ENCODE data around the gene NKPD1.

The NKPD1 gene

DNA sequence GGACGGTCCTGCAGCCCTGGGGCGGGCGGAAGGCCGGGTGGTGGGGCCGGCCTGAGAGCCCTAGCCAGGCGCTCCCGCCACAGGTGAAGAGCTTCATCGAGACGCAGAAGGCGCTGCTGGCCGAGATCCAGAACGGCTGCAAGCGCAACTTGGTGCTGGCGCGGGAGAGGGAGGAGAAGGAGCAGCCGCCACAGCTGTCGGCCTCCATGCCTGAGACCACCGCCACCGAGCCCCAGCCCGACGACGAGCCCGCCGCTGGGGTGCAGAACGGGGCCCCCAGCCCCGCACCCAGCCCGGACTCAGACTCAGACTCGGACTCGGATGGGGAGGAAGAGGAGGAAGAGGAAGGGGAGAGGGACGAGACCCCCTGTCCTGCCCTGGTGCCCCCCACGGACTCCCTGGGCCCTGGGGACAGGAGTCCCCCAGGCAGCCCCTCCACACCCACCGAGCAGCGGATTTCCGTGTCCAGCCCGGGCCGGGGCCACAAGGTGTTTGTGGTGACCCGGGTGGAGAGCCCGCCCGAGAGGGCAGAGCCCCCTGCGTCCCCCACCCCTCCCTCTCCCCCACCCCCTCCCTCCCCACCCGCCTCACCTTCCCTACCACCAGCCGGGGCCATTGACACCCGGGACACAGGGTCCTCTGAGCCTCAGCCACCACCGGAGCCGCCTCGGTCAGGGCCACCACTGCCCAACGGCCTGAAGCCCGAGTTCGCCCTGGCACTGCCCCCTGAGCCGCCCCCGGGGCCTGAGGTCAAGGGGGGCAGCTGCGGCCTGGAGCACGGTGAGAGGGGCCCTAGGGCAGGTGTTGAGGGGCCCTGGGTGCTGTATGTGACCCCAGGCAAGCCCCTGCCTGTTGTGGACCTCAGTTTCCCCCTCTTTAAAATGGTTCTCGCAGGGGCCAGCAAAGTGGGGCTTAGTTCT is 15.3 kb downstream of the NKPD1 start:
- ATAC-seq (replicated peaks): no peak

DNA sequence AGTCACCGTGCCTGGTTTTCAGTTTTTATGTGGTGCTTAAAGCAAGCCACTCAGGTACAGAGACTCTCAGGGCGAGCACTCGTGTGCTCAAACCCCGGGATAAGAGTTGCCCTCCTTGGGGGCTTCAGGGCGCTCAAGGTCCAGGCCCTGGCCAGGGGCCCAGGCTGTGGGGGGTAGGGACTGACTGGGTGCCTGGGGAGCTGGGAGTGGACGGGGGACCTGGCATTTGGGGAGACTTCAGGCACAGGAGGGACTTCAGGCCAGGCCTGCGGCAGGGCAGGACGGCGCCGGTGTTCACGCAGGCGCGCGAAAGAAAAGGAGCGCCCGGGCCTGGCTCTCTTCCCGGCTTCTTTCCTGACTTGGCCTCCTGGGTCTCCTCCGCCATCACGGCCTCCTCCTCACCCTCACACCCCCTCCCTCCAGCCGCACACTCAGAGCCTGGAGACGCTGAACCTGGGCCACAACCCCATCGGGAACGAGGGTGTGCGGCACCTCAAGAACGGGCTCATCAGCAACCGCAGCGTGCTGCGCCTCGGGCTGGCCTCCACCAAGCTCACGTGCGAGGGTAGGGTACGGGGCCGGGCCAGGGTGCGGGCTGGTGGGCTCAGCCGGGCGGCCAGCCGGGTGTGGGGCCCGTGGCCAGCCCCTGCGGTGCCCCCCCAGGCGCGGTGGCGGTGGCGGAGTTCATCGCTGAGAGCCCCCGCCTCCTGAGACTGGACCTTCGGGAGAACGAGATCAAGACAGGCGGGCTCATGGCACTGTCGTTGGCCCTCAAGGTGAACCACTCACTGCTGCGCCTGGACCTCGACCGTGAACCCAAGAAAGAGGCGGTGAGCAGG is 16.1 kb downstream of the NKPD1 start:
- H3K27me3 Mint-ChIP-seq: no peaks in the 10 kb centered on the region

More for the DNA sequence above, 15.3 kb downstream of the NKPD1 start:
- no peak overlapping the region for H3K27ac Mint-ChIP-seq
- DNase-seq: no peak
- H3K27me3 Mint-ChIP-seq: no peaks in the 10 kb centered on the region
- peaks cover 8 to 9% of the 10 kb centered on the region in 2 donors for H3K4me1 Mint-ChIP-seq
- H3K4me3 Mint-ChIP-seq: no peak overlapping the region
- peaks cover 34 to 42% of the 10 kb centered on the region in 2 donors for H3K36me3 Mint-ChIP-seq
- no peaks in the 10 kb centered on the region for H3K9me3 Mint-ChIP-seq

DNA sequence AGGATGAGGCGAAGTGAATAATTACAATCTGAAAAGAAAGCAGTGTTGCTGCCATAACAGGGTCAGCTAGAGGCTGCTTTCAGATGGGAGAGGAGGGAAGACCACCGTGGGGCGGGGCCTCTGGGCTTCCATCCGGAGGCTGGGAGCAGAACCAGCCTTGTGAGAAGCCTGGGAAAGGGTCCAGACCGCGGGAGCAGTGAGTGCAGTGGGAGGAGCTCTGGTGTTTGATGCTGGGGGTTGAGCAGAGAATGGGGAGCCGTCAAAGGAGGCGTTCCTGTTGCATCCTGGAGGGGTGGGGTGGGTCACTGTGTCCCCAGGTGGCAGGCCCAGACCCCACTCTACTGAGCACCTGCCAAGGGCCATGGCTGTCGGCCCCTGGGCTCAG is 18.1 kb downstream of the NKPD1 start:
- no peaks in the 10 kb centered on the region for H3K9me3 Mint-ChIP-seq
- H3K4me1 Mint-ChIP-seq: peaks cover 12 to 16% of the 10 kb centered on the region in 2 donors
- DNase-seq: no peak
- peak overlapping the region in 1 of 2 donors; percentile 4 for H3K4me3 Mint-ChIP-seq
- H3K36me3 Mint-ChIP-seq: peaks cover 38 to 40% of the 10 kb centered on the region in 2 donors
- H3K27me3 Mint-ChIP-seq: no peaks in the 10 kb centered on the region
- ATAC-seq (replicated peaks): no peak
- H3K27ac Mint-ChIP-seq: peak overlapping the region; percentile 67

More for the DNA sequence above, 16.1 kb downstream of the NKPD1 start:
- Mint-ChIP-seq H3K4me3 (no peak overlapping the region), H3K4me1 (peaks cover 8 to 9% of the 10 kb centered on the region in 2 donors), H3K27ac (no peak overlapping the region), H3K36me3 (peaks cover 36 to 41% of the 10 kb centered on the region in 2 donors), H3K9me3 (no peaks in the 10 kb centered on the region)
- DNase-seq: no peak
- no peak for ATAC-seq (replicated peaks)

DNA sequence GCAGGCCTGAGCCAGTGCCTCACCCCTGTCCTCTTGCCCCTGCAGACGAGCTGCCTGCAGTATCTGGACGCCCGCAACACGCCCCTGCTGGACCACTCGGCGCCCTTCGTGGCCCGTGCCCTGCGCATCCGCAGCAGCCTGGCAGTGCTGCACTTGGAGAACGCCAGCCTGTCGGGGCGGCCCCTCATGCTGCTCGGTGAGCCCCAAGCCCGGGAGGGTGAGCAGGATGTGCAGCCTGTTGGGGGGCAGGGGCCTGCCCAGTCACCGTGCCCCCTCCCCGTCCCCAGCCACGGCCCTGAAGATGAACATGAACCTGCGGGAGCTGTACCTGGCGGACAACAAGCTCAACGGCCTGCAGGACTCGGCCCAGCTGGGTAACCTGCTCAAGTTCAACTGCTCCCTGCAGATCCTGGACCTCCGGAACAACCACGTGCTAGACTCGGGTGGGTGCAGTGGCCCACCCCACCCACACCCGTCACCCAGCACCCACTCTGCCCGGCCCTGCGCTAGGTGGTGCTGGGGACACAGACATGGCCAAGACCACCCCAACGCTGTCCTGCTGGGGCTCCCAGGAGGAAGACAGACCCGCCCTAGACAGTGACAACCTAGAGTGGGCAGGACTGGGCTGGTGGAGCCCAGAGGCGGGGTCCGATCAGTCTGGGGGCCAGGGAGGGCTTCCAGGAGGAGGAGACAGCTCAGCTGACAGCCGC is 18.6 kb downstream of the NKPD1 start:
- no peak for DNase-seq
- Mint-ChIP-seq H3K4me1 (peaks cover 17 to 22% of the 10 kb centered on the region in 2 donors), H3K9me3 (no peaks in the 10 kb centered on the region), H3K27ac (peak overlapping the region; percentile 42), H3K4me3 (peak overlapping the region in 1 of 2 donors; percentile 4), H3K27me3 (no peaks in the 10 kb centered on the region), H3K36me3 (peaks cover 37 to 38% of the 10 kb centered on the region in 2 donors)
- ATAC-seq (replicated peaks): no peak

DNA sequence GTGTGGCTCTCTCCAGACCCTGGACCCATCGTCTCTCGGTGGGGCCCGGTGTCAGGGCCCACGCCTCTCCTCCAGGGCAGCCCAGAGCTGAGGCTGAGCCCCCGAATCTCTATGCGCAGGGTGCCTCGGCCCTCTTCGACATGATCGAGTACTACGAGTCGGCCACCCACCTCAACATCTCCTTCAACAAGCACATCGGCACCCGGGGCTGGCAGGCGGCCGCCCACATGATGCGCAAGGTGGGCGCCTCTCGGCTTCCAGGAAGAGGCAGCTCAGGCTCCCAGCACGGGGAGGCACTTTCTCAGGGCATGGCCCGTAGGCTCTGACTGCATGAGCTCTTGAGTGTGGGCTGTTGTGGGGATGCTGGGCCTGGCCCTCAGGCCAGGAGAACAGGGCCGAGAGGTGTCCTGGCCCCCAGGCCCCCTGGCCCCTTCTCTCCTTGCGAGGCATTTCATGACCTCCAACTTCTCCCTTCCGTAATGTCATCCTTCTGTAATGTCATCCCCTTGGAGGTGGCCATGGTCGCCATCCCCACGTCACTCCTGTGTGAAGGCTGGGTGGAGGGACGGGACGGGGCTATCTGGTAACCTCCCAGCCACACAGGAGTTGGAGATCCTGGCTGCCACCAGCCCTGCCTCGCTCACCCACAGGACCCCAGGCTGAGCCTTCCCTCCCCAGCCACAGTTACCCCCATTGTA is 19.4 kb downstream of the NKPD1 start:
- ATAC-seq (replicated peaks): no peak
- H3K27ac Mint-ChIP-seq: no peak overlapping the region

DNA sequence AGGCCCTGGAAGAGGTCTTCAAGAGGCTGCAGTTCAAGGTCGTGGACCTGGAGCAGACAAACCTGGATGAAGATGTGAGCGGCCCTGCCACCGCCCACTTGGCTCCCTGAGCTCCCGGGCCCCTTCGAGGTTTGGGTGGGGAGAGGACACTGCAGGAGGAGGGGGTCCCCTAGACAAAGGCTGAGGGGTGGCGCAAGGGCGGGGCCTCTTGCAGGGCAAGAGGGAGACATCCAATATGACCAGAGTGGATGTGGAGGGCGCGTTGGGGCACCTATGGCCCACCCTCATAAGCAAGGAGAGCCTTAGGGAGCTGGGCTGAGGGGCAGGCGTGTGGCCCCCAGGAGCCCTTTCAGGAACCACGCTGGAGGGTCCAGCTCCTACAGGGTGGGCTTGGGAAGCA is 20.2 kb downstream of the NKPD1 start:
- H3K9me3 Mint-ChIP-seq: no peaks in the 10 kb centered on the region
- peaks cover 34 to 37% of the 10 kb centered on the region in 2 donors for H3K36me3 Mint-ChIP-seq
- no peak for ATAC-seq (replicated peaks)
- no peaks in the 10 kb centered on the region for H3K27me3 Mint-ChIP-seq
- no peak overlapping the region for H3K4me3 Mint-ChIP-seq
- DNase-seq: no peak
- H3K4me1 Mint-ChIP-seq: peaks cover 30 to 38% of the 10 kb centered on the region in 2 donors
- no peak overlapping the region for H3K27ac Mint-ChIP-seq

More for the DNA sequence above, 19.4 kb downstream of the NKPD1 start:
- H3K27me3 Mint-ChIP-seq: no peaks in the 10 kb centered on the region
- no peaks in the 10 kb centered on the region for H3K9me3 Mint-ChIP-seq
- H3K4me3 Mint-ChIP-seq: no peak overlapping the region
- DNase-seq: no peak
- peaks cover 25 to 30% of the 10 kb centered on the region in 2 donors for H3K4me1 Mint-ChIP-seq
- H3K36me3 Mint-ChIP-seq: peaks cover 34 to 39% of the 10 kb centered on the region in 2 donors

DNA sequence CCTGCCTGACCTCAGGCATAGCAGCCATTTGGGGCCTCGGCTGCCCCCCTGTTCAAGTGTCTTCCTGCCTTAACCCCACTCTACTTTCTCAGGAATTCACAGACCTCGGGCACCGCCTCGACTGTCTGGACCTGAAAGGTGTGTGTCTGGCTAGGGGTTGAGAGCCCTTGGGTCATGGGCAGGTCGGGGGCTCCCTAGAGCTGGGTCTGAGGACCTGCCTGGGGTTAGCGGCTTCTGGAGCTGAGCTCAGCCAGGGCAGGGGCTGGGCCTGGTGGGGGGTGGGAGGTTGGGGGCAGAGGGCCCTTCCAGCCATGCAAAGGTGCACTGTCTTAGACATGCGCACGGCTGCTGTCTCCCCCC is 20.7 kb downstream of the NKPD1 start:
- H3K4me1 Mint-ChIP-seq: peaks cover 30 to 42% of the 10 kb centered on the region in 2 donors
- ATAC-seq (replicated peaks) (no peak), DNase-seq (no peak)
- H3K4me3 Mint-ChIP-seq: no peak overlapping the region
- H3K27me3 Mint-ChIP-seq: no peaks in the 10 kb centered on the region
- H3K27ac Mint-ChIP-seq: no peak overlapping the region
- H3K36me3 Mint-ChIP-seq: peaks cover 34 to 37% of the 10 kb centered on the region in 2 donors
- no peaks in the 10 kb centered on the region for H3K9me3 Mint-ChIP-seq

DNA sequence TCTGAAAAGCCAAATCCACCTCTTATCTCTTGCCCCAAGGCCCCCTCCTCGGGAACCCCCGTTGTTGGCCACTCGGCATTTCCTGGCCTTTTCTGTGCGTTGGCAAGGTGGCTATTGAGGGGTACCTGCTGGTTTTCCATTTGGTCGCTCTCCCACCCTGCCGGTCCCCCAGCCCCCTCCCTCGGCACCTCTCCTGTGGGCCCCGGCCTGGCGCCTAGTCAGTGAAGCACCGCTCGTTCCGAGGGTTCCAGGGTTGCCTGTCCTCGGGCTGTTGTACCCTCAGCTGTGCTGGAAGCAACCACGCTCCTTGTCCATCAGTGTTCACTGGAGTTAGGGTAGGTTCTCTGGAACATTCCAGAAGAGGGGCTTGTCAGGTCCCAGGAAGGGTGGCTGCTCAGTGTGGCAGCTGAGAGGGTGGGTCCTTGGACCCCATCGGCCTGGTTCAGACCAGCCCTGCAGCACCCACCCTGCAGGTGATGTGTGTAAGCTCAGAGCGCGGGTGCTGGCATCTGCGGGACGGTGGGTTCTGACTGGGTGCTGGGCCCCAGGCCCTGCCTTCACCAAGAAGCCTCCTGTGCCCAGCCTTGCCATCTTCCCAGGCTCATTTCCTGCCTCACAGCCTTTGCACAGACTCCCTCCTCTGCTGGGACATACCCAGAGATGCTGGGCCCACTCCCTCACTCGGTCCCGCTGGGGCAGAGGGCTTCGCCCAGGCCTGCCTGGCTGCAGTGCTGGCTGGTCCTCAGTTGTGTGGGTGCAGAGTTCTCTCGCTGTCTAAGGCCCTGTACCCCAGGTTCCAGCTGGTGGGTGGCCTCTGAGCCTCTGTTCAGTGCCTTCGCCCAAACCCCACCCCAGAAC is 21.3 kb downstream of the NKPD1 start:
- no peak overlapping the region for H3K4me3 Mint-ChIP-seq
- H3K9me3 Mint-ChIP-seq: no peaks in the 10 kb centered on the region
- ATAC-seq (replicated peaks) (no peak), DNase-seq (no peak)
- no peaks in the 10 kb centered on the region for H3K27me3 Mint-ChIP-seq
- H3K27ac Mint-ChIP-seq: no peak overlapping the region
- peaks cover 32 to 47% of the 10 kb centered on the region in 2 donors for H3K4me1 Mint-ChIP-seq
- H3K36me3 Mint-ChIP-seq: peaks cover 34 to 36% of the 10 kb centered on the region in 2 donors

DNA sequence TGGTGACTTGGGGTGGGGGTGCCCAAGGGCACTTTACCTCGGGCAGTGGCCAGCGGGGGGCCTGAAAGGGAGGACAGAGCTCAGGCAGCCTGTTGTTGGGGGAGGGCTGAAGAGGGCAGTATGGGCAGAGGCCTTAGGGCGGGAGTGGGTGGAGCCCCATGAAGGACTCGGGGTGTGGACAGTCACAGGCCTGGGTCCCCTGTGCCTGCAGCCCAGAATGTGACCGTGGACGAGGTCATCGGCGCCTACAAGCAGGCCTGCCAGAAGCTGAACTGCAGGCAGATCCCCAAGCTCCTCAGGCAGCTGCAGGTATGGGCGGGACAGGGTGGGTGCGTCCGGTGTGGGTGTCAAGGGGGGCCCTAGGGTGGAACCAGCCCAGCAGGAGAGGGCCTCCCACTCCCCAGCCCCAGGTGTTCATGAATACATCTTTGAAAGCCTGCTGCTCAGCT is 22.5 kb downstream of the NKPD1 start:
- no peaks in the 10 kb centered on the region for H3K27me3 Mint-ChIP-seq
- ATAC-seq (replicated peaks) (no peak), DNase-seq (no peak)
- no peak overlapping the region for H3K4me3 Mint-ChIP-seq
- H3K4me1 Mint-ChIP-seq: peaks cover 42 to 51% of the 10 kb centered on the region in 2 donors
- H3K27ac Mint-ChIP-seq: peak overlapping the region; percentile 20
- no peaks in the 10 kb centered on the region for H3K9me3 Mint-ChIP-seq
- peaks cover 26 to 28% of the 10 kb centered on the region in 2 donors for H3K36me3 Mint-ChIP-seq

DNA sequence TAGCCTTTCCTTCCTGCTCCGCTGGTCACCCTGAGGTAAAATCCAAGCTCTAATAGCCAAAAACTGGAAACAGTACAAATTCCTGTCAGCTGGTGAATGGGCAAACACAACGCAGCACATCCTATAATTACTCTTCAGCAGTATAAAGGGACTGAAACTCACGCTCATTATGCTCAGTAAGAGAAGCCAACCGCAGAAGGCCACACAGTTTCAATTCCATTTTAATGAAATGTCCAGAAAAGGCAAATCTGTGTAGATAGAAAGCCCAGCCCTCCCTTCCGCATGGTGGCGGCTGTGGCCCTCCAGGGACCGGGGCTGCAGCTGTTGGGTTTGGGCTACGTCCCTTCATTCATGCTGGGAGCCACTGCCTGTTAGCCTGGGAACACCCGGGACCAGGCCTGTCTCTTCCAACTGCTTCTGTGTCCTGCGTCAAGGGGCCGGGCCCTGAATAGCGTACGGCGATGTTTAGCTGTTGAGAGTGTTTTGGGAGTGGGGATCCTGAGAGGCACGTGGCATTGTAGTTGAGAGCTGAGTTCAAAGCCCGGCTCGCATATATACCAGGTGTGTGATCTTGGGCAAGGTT is 23.5 kb downstream of the NKPD1 start:
- DNase-seq (peak; percentile 42), ATAC-seq (replicated peaks) (peak; percentile 96)
- Mint-ChIP-seq H3K4me1 (peaks cover 34 to 51% of the 10 kb centered on the region in 2 donors), H3K4me3 (peak overlapping the region; percentile 68 to 71), H3K9me3 (no peaks in the 10 kb centered on the region), H3K27ac (peak overlapping the region; percentile 72), H3K27me3 (no peaks in the 10 kb centered on the region), H3K36me3 (peaks cover 17 to 19% of the 10 kb centered on the region in 2 donors)

DNA sequence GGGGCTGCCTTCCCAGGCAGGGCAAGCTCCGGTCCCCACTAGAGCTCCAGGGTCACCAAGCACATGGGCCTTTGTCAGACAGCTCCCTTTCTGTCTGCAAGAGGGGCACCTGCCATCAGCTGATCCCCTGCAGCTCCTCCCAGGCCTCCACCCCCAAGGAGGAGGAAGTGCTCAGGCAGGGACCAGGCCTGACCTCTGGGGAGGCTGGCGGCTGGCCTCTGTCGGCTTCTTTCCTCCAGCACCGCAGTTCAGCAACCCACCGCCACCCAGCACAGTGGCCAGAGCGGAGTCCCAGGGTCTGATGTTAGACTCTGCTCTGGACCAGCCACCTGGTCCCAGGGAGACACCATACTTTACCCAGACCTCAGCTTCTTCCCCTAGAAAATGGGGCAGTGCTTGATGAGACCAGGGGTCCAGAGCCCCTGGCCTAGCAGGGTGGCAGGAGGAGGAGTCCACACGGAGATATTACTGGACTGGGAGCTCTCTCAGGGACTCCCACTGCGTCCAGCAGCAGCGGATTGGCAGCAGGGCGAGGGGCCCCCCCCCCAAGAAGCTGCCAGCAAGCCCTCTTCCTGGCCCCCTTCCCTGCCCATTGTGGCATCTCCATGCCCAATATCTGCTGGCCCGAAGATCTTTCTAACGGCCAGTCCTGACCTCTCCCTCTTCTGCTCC is 24.1 kb downstream of the NKPD1 start:
- H3K9me3 Mint-ChIP-seq: no peaks in the 10 kb centered on the region
- peaks cover 14 to 17% of the 10 kb centered on the region in 2 donors for H3K36me3 Mint-ChIP-seq
- DNase-seq (no peak), ATAC-seq (replicated peaks) (peak; percentile 32 to 38)
- peak overlapping the region; percentile 68 to 71 for H3K4me3 Mint-ChIP-seq
- peaks cover 34 to 50% of the 10 kb centered on the region in 2 donors for H3K4me1 Mint-ChIP-seq
- no peaks in the 10 kb centered on the region for H3K27me3 Mint-ChIP-seq
- peak overlapping the region; percentile 72 for H3K27ac Mint-ChIP-seq

Measured in stimulated activated naive B cell treated with anti-CD40 and anti-IgM and Interleukin-4, amounts not matched to agents 10 μg/mL and 1 μg/mL and 100 μg/mL, for 72 hours (primary cell).